ENCODE data around the gene CACNA1G.

DNA sequence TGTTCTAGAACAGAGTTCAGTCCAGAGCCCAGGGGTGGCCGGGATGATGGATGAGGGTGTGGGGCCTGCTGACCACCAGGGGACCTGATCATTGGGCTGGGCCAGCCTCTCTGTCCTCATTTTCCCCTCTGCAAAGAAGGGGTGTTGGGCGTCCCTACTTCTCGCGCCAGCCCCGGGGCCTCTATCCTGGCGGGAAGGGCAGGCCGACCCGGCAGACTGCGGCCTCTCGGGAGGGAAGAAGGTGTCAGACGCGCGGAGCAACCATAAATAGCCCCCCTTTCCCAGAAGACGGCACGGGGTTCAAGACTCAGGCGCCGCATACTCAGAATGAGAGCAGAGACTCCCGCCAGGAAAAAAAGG, 2.0 kb upstream of the CACNA1G start:
- TF ChIP-seq, protein P1, sequence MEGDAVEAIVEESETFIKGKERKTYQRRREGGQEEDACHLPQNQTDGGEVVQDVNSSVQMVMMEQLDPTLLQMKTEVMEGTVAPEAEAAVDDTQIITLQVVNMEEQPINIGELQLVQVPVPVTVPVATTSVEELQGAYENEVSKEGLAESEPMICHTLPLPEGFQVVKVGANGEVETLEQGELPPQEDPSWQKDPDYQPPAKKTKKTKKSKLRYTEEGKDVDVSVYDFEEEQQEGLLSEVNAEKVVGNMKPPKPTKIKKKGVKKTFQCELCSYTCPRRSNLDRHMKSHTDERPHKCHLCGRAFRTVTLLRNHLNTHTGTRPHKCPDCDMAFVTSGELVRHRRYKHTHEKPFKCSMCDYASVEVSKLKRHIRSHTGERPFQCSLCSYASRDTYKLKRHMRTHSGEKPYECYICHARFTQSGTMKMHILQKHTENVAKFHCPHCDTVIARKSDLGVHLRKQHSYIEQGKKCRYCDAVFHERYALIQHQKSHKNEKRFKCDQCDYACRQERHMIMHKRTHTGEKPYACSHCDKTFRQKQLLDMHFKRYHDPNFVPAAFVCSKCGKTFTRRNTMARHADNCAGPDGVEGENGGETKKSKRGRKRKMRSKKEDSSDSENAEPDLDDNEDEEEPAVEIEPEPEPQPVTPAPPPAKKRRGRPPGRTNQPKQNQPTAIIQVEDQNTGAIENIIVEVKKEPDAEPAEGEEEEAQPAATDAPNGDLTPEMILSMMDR (IDR thresholded peaks at IDR 0.05; ENCODE audit: insufficient read depth, low read depth, low read length) = no peak
- TF ChIP-seq EZH2 (IDR thresholded peaks at IDR 0.05; ENCODE audit: insufficient read depth, low read length) = no peak
